Measurements from ENCODE around the gene CSRNP2. TPM values are rescaled to one million over a fixed set of nuclear protein-coding genes. Genes with fewer than 3 reads are reported as not detected.

The CSRNP2 gene
- total and polyA plus RNA-seq, 2 experiments from 2014 or later, result 6.9 to 30.9 TPM

DNA sequence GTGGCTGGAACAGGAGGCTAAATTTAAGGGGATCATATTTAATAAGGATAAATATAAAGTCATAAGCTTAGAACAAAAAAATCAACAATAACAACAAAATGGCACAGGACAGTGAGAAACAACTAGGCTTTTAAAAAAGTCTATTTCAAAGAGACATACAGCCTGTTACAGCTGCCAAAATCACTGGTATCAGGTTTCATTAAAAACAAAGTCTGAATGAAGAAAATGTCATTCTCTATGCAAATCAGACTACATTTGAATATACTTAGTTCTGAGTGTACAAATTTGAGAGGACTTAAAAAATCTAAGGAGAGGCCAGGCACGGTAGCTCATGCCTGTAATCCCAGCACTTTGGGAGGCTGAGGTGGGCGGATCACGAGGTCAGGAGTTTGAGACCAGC, 45.5 kb upstream of the CSRNP2 start:
- Histone ChIP-seq H3K4me2 (no peak overlapping the region), H3K36me3 (ENCODE audit: insufficient read depth) (no peaks in the 10 kb centered on the region; the same call in 1 of the 2 replicates), H3K9me2 (ENCODE audit: insufficient read depth) (no peaks in the 10 kb centered on the region), H3K79me2 (replicated peaks; ENCODE audit: insufficient read depth) (peaks cover 38% of the 10 kb centered on the region), H3F3A (replicated peaks; ENCODE audit: low read depth) (no peaks in the 10 kb centered on the region), H2AFZ (no peak overlapping the region), H3K27ac (ENCODE audit: low read depth) (no peak overlapping the region), H3K27me3 (ENCODE audit: insufficient read depth) (no peaks in the 10 kb centered on the region), H3K4me1 (ENCODE audit: insufficient read depth) (no peaks in the 10 kb centered on the region), H4K20me1 (replicated peaks; ENCODE audit: insufficient read depth) (peaks cover 4% of the 10 kb centered on the region; the same call in 1 of the 2 replicates), H3K4me3 (no peak overlapping the region)
- Mint-ChIP-seq H3K4me3 (no peak overlapping the region), H3K9me3 (no peaks in the 10 kb centered on the region), H3K27ac (no peak overlapping the region; the same call in 1 of the 2 replicates), H3K4me1 (peaks cover 4% of the 10 kb centered on the region; the same call in 2 of the 3 replicates), H3K36me3 (ENCODE audit: low read depth) (peaks cover 13% of the 10 kb centered on the region), H3K27me3 (ENCODE audit: insufficient read depth, low read depth, poor library complexity) (peaks cover 3% of the 10 kb centered on the region)
- ATAC-seq, result no peak
- no peak for DNase-seq (ENCODE audit: low spot score)
- TF ChIP-seq ZNF462 (CRISPR knock-in tag; IDR thresholded peaks at IDR 0.05) (no peak), STAT1 (IDR thresholded peaks at IDR 0.05; ENCODE audit: unreplicated experiment) (no peak), NANOG (IDR thresholded peaks at IDR 0.05; ENCODE audit: borderline replicate concordance) (no peak), ZNF114 (CRISPR knock-in tag; IDR thresholded peaks at IDR 0.05) (no peak), POLR2AphosphoS5 (IDR thresholded peaks at IDR 0.05; ENCODE audit: low read depth) (no peak), EZH2 (IDR thresholded peaks at IDR 0.05; ENCODE audit: low read depth, unreplicated experiment) (no peak), CREB1 (CRISPR knock-in tag; IDR thresholded peaks at IDR 0.05; ENCODE audit: low read depth) (no peak), JUNB (IDR thresholded peaks at IDR 0.05; ENCODE audit: unreplicated experiment) (no peak), EZH2phosphoT487 (IDR thresholded peaks at IDR 0.05; ENCODE audit: unreplicated experiment) (no peak), CTCF (conservative IDR thresholded peaks at IDR 0.05; ENCODE audit: low read depth in 2 of 2) (no peak)
- TF ChIP-seq, protein P1, sequence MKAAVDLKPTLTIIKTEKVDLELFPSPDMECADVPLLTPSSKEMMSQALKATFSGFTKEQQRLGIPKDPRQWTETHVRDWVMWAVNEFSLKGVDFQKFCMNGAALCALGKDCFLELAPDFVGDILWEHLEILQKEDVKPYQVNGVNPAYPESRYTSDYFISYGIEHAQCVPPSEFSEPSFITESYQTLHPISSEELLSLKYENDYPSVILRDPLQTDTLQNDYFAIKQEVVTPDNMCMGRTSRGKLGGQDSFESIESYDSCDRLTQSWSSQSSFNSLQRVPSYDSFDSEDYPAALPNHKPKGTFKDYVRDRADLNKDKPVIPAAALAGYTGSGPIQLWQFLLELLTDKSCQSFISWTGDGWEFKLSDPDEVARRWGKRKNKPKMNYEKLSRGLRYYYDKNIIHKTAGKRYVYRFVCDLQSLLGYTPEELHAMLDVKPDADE (IDR thresholded peaks at IDR 0.05), result no peak
- TF ChIP-seq, protein P2, sequence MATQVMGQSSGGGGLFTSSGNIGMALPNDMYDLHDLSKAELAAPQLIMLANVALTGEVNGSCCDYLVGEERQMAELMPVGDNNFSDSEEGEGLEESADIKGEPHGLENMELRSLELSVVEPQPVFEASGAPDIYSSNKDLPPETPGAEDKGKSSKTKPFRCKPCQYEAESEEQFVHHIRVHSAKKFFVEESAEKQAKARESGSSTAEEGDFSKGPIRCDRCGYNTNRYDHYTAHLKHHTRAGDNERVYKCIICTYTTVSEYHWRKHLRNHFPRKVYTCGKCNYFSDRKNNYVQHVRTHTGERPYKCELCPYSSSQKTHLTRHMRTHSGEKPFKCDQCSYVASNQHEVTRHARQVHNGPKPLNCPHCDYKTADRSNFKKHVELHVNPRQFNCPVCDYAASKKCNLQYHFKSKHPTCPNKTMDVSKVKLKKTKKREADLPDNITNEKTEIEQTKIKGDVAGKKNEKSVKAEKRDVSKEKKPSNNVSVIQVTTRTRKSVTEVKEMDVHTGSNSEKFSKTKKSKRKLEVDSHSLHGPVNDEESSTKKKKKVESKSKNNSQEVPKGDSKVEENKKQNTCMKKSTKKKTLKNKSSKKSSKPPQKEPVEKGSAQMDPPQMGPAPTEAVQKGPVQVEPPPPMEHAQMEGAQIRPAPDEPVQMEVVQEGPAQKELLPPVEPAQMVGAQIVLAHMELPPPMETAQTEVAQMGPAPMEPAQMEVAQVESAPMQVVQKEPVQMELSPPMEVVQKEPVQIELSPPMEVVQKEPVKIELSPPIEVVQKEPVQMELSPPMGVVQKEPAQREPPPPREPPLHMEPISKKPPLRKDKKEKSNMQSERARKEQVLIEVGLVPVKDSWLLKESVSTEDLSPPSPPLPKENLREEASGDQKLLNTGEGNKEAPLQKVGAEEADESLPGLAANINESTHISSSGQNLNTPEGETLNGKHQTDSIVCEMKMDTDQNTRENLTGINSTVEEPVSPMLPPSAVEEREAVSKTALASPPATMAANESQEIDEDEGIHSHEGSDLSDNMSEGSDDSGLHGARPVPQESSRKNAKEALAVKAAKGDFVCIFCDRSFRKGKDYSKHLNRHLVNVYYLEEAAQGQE (IDR thresholded peaks at IDR 0.05; ENCODE audit: unreplicated experiment), result no peak
